MG63 (cell line): Measurements from ENCODE around the gene CASZ1. TPM values are rescaled to one million over a fixed set of nuclear protein-coding genes. Genes with fewer than 3 reads are reported as not detected.

Experiments used
- DNase-seq: peaks from one replicate; pipeline ENCODE4 v3.0.0-alpha.2; 2020
- H3K27me3 ChIP-seq: fragments of 250-450 bp; sonication (Bioruptor Pico); 2 replicates; pipeline ENCODE4 v1.5.1; 2020; ENCODE audit warnings: mild to moderate bottlenecking, moderate library complexity
- H3K36me3 ChIP-seq: fragments of 250-450 bp; sonication (Bioruptor Pico); 2 replicates; pipeline ENCODE4 v1.5.1; 2020; ENCODE audit warnings: mild to moderate bottlenecking, moderate library complexity
- H3K4me3 ChIP-seq: fragments of 250-450 bp; sonication (Bioruptor Pico); 2 replicates; pipeline ENCODE4 v1.5.1; 2020; ENCODE audit warnings: mild to moderate bottlenecking, moderate library complexity
- H3K9me3 ChIP-seq: fragments of 250-450 bp; sonication (Bioruptor Pico); 2 replicates; pipeline ENCODE4 v1.5.1; 2020; ENCODE audit warnings: mild to moderate bottlenecking, moderate library complexity
- total RNA-seq: library from RNA; depleted of rRNA; stranded (reverse); fragments of >200 nt; shearing (Covaris generic); gene quantifications from 2 replicates; pipeline ENCODE4 v1.2.3, GENCODE V29; 2014; ENCODE audit warnings: low replicate concordance

CASZ1 gene
- total RNA-seq, 1 experiment from 2014 or later: 1.1 TPM

DNA sequence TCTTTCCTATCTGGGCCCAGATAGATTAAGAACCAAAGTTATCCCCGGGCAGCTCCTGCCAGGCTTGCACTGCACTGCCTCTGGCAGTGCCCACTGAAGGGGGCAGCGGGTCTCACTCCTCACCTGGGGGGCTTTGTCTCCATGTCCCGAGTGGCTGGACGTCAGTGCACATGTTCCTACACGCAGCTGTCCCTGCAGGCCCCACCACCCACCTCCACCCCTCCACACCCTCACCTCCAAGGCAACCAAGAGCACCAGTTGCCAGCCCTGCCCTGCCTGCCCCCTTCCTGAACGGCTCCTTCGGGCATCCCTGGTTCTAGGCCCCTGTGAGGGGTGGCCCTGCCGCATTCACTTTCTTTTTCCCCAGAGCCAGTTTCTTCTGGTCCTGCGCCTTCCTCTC is 174.5 kb downstream of the CASZ1 start:
- no peak overlapping the region for H3K4me3 ChIP-seq
- H3K9me3 ChIP-seq: no peaks in the 10 kb centered on the region
- no peaks in the 10 kb centered on the region for H3K36me3 ChIP-seq
- no peak for DNase-seq
- no peaks in the 10 kb centered on the region for H3K27me3 ChIP-seq

DNA sequence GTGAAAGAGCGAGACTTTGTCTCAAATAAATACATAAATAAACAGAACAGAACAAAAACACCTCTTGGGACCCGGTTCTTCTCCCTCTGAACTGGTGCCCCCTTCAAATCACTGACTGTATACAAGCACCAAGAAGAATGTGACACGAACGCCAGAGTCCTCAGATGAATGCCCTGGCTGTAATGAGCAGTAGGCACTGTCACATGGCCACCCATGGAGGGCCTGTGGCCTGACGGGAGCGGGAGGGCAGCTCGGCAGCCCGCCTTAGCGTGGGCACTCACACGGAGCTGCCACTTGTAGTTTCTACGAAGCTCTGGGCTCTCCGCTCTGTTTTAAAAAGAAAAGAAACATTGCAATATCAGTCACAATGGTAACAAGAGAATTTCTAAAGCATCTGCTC is 175.7 kb downstream of the CASZ1 start:
- no peaks in the 10 kb centered on the region for H3K27me3 ChIP-seq
- DNase-seq: no peak
- no peaks in the 10 kb centered on the region for H3K36me3 ChIP-seq
- no peaks in the 10 kb centered on the region for H3K9me3 ChIP-seq
- no peak overlapping the region for H3K4me3 ChIP-seq

DNA sequence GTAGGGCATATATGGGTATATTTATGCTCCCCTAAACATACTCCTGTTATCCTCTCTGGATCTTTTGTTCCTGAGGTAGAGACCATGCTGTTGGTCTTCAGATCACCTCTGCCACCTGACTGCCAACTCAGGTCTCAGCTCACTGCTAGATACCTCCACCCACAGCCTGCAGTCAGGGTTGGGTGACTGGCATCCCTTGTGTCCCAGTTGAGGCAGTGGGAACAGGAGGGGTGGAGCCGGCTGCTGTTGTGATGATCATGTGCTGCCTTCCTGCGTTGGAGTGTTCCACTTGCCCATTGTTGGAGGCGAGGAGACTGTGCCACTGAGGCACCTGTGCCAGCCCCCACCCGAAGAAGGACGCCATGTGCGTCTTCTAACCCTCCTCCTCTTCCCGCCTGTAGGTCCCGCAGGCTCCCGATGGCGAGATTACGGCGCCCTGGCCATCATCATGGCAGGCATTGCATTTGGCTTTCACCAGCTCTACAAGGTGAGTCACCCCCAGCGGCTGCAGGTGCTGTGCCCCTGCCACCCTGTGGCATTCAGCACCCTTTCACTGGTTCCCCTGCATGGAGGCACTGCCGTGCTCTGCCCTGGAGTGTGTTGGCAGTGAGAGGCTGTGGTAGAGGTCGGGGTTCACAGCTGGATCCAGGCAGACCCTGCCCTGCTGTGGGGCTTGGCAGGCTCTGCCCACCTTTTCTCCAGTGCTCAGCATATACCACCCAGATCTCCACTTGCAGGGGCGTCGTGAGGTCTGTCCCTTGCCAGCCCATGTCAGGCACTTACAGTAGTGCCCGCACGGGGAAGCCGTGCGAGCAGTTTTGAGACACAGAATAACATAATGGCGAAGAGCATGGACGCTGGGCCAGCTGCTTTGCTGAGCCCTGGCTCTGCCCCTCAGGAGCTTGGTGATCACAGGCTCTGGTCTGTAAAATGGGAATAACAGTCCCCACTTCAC is 178.2 kb downstream of the CASZ1 start:
- H3K36me3 ChIP-seq: no peaks in the 10 kb centered on the region
- no peak overlapping the region for H3K4me3 ChIP-seq
- no peaks in the 10 kb centered on the region for H3K9me3 ChIP-seq
- no peaks in the 10 kb centered on the region for H3K27me3 ChIP-seq
- DNase-seq: no peak

DNA sequence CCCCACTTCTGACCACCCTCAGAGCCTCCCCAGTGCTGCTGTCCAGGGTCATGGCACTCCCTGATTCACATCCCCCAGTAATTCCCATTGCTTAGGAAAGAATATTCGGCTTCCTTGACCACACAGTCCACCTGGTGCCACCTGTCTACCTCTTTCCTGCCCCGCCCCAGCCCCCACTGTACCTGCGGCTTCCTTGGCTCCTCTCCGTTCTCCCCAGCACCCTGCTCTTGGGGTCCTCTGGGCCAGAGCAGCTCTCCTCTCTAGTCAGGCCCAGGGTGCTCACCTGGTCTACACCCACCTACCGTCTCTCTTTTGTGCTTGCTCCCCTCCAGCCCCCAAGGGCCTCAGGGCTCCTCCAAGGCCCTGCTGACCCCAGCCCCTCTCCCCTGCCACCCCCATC is 179.1 kb downstream of the CASZ1 start:
- no peak for DNase-seq
- Histone ChIP-seq H3K27me3 (no peaks in the 10 kb centered on the region), H3K9me3 (no peaks in the 10 kb centered on the region), H3K36me3 (peaks cover 5% of the 10 kb centered on the region; the same call in 1 of the 2 replicates), H3K4me3 (no peak overlapping the region)

DNA sequence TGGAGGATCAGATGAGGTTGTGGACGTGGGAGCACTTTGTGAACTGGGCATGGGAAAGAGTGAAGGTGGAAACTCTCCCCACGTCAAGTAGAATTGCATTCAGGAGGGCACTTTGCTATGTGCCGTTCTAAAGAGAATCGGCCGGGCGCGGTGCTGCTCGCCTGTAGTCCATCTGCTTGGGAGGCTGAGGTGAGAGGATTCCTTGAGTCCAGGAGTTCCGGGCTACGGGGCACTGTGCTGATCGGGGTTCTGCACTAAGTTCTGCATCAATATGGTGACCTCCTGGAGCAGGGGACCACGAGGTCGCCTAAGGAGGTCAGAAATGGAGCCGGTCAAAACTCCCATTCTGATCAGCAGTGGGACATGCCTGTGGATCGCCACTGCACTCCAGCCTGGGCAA is 179.8 kb downstream of the CASZ1 start:
- Histone ChIP-seq H3K27me3 (no peaks in the 10 kb centered on the region), H3K9me3 (no peaks in the 10 kb centered on the region), H3K4me3 (no peak overlapping the region), H3K36me3 (peaks cover 5% of the 10 kb centered on the region; the same call in 1 of the 2 replicates)
- DNase-seq: no peak

DNA sequence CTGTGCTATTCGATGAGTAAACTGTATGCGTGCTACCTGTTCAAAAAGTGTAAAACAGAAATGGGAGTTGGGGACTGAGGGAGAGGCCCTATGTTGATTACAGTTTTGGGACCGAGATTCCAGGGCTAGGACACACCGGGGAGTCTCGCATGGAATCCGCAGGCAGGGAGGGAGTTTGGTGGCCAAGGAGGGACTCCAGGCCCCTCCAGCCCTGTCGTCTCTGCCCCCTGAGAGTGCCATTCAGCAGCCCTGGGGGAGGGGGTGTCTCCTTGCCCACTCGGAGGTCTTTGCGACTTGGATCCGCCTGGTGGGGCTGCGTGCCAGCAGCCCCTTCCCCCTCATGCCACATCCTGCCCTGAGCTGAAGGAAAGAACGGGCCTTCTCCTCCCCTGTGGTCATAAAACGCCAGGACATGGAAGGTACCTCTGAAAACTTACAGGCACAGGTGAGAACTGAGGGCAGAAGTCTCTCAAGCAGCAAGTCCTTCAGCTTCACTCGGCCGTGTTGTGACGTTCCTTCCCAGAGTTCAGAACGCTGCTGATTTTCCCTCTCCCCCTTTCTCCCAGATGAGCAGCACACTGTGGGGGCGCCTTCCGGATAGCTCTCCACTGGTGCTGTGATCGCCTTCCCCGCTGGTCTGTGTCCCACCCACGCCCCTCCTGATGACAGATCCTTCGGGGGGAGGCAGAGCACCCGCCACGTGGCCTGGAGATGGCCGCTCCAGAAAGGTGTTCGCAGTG is 180.3 kb downstream of the CASZ1 start:
- Histone ChIP-seq H3K9me3 (no peaks in the 10 kb centered on the region), H3K4me3 (no peak overlapping the region), H3K27me3 (no peaks in the 10 kb centered on the region), H3K36me3 (peaks cover 5% of the 10 kb centered on the region; the same call in 1 of the 2 replicates)
- no peak for DNase-seq

DNA sequence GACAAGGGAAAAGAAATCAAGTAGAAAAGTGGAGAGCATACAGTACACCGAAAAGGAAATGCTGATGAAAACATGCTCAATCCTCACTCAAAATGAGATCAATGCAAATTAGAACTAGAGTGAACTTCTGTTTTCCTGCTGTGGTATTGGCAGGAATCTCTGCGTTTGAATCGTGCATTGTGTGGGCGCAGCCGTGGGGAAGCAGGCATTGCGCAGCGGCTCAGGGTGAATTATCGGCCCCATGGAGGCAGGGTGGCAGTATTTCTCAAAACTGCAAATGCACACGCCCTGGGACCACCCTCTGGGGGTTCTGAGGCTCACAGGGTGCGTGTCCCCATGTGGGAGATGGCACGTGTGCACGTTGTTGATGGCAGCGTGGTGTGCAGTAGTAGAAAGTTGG is 181.1 kb downstream of the CASZ1 start:
- H3K4me3 ChIP-seq: no peak overlapping the region
- H3K27me3 ChIP-seq: no peaks in the 10 kb centered on the region
- no peaks in the 10 kb centered on the region for H3K9me3 ChIP-seq
- no peak for DNase-seq
- peaks cover 5% of the 10 kb centered on the region; the same call in 1 of the 2 replicates for H3K36me3 ChIP-seq

DNA sequence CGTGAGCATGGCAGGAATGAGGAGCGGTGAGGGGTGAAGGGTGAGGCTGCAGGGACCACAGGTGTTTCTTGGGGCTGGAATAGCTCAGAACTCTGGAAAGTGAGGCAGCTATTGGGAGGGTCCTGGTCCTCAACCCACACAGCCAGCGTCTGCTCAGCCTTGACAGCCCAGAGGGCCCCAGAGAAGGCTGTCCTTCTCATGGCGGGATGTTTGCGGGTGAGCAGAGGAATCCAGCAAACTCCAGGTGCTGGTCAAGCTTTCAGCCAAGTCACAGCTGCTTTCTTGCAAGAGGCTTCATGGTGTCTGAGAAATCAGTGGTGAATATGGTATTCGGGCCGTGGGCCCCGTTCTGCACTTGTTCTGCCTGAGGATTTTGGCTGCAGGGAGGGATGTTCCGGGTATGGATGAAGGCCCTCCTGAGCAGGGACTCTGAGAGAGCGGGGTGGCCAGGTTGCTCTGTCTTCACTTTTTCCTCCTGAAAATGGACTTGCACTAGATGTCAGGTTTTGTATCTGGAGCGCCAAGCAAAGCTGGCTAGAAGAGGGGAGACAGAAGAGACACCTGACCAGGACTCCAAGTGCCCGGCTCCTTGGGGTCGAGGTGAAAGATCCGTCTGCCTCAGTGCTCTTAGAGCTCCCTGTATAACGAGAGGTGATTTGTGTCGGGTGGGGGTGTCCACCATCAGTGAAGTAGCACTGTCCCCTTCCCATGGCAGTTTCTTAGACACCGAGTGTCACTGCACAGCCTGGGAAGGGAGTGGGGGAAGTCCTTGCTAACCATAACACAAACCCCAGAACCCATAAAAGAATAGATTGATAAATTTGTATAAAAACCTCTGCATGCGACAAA is 181.8 kb downstream of the CASZ1 start:
- no peaks in the 10 kb centered on the region for H3K9me3 ChIP-seq
- peaks cover 5% of the 10 kb centered on the region; the same call in 1 of the 2 replicates for H3K36me3 ChIP-seq
- no peaks in the 10 kb centered on the region for H3K27me3 ChIP-seq
- DNase-seq: no peak
- no peak overlapping the region for H3K4me3 ChIP-seq

DNA sequence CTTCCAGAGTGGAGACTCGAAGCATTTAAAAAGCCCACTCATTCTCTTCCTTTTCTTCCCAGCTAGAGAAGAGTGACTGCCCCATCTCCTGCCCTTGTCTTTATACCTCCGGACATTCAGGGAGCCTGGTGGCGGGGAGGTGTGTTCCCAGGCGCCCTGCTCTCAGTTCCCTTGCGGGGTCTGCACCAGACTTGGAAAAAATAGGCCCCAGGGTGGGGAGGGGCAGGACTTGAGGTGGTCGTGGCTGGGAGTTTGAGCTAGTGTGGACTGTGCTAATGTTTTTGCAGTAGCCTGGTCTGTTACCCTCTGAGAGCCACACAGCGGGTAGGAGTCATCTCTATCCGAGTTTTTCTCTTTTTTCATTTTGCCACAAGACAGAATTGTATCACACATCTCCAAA is 182.6 kb downstream of the CASZ1 start:
- Histone ChIP-seq H3K9me3 (no peaks in the 10 kb centered on the region), H3K27me3 (no peaks in the 10 kb centered on the region), H3K4me3 (no peak overlapping the region), H3K36me3 (peaks cover 9% of the 10 kb centered on the region)
- DNase-seq: no peak

DNA sequence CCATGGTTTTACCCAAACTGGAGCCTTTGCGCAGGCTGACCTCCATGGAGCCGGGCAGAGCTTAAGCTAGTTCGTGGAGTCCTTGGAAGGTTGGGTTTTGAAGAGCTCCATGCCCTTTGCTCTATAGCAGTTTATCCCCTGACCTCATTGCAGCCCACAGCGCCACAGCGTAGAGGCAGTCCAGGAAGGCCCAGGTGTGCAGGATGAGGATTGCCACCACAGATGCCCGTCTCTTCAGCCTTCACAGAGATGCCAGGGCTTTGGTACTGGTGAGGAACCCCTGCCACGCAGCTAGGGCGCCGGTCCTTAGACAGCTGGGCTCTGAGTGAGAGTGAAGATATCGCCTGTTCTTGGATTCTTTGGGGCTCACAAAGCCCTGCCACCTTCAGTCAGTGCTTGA is 183.1 kb downstream of the CASZ1 start:
- H3K9me3 ChIP-seq: no peaks in the 10 kb centered on the region
- peaks cover 9% of the 10 kb centered on the region for H3K36me3 ChIP-seq
- no peak for DNase-seq
- no peak overlapping the region for H3K4me3 ChIP-seq
- H3K27me3 ChIP-seq: no peaks in the 10 kb centered on the region

DNA sequence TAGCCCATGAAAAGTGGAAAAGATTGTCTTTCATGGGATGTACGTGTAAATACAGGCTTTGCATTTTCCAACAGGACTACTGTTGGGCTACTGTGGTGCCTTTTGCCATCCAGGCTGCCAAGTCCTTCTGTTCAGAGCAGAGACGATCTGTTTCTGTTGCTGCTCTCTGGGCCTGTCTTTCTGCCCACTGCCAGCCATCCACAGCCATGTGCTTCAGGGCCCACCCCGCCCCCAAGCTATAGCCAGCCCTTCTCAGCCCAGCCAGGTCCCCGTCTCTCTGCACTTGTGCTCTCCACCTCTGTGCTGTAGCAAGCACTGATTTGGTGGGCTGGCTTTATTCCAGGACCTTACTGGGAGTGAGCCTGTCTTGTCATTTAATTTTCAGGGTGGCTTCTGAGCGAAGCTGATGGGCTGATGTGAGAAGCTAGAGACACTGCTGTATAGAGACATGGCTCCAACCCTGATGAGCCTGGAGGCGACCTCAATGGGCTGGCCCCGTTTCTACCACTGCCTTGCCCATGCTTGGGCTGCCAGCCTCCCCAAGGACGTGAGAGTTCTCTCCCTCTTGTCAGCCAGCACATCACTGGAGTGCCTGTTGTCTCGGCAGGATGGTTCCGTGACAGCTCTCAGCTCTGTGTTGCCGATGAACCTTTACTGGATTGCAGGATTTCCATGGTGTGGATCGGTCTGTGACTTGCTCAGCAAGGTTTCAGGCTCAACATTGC is 183.8 kb downstream of the CASZ1 start:
- Histone ChIP-seq H3K4me3 (no peak overlapping the region), H3K36me3 (peaks cover 9% of the 10 kb centered on the region), H3K27me3 (no peaks in the 10 kb centered on the region), H3K9me3 (no peaks in the 10 kb centered on the region)
- no peak for DNase-seq

DNA sequence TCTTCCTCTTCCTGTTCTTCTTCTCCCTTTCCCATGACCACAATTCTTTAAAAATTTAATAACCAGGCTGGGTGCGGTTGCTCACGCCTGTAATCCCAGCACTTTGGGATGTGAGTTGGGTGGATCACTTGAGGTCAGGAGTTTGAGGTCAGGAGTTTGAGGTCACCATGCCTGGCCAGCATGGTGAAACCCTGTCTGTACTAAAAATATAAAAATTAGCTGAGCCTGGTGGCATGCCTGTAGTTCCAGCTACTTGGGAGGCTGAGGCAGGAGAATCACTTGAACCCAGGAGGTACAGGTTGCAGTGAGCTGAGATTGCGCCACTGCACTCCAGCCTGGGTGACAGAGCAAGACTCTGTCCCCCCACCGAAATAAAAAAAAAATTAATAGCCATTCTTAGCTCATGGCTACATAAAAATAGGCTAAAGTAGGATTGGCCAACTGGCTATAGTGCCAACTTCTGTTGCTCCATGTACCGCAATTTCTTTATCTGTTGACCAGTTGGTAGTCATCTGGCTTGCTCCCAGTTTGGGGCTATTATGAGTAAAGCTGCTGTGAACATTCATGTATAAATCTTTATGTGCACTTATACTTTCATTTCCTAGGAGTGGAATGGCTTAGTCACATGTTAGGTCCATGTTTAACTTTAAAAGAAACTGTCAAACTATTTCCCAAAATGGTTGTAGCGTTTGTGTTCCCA is 185.4 kb downstream of the CASZ1 start:
- Histone ChIP-seq H3K9me3 (no peaks in the 10 kb centered on the region), H3K4me3 (no peak overlapping the region), H3K27me3 (no peaks in the 10 kb centered on the region), H3K36me3 (peaks cover 9% of the 10 kb centered on the region)
- DNase-seq: peak; percentile 86

DNA sequence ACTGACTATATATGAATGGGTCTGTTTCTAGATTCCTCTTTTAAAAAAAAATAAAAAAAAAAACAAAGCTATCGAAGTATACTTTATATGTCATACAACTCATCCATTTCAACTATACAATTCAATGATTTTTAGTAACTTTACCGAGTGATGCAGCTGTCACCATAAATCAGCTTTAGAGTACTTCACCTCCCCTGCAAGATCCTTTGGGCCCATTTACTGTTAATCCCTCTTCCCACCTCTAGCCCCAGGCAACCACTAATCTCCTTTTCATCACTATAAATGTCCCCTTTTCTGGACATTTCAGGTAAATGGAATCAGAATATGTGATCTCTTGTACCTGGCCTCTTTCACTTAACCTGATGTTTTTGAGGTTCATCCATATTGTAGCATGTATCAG is 187.8 kb downstream of the CASZ1 start:
- H3K27me3 ChIP-seq: no peaks in the 10 kb centered on the region
- H3K9me3 ChIP-seq: no peaks in the 10 kb centered on the region
- H3K36me3 ChIP-seq: peaks cover 9% of the 10 kb centered on the region
- DNase-seq: no peak
- no peak overlapping the region for H3K4me3 ChIP-seq

DNA sequence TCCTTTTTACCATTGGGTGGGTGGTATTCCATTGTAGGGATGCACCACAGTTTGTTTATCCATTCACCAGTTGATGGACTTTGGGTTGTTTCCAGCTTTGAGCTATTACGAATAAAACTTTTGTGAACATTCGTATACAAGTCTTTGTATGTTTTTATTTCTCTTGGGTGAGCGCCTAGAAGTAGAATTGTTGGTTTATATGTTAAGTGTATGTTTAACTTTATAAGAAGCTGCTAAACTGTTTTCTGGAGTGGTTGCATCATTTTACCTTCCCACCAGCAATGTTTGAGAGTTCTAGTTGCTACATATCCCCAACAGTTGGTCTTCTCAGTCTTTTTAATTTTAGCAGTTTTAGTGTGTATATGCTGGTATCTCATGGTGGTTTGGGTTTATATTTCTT is 189.2 kb downstream of the CASZ1 start:
- DNase-seq: no peak
- no peaks in the 10 kb centered on the region for H3K9me3 ChIP-seq
- H3K4me3 ChIP-seq: no peak overlapping the region
- no peaks in the 10 kb centered on the region for H3K27me3 ChIP-seq
- H3K36me3 ChIP-seq: peaks cover 4% of the 10 kb centered on the region

DNA sequence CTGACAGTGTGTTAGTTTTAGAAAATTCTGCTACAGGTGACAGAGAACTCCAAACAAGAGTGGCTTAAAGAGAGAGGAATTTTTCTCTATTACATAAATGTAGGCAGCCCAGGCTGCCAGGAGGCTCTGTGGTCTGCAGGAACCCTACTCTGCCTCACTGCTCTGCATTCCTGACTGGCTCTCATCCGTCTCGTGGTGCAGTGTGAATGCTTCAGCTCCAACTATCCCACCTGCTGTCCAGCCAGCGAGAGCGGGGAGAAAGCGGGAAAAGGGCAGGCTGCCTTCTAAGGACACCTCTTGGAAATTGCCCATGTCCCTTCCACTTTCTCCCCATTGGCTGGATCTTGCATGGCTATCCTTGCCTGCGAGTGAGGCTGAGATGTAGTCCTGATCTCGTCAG is 190.4 kb downstream of the CASZ1 start:
- DNase-seq: no peak

DNA sequence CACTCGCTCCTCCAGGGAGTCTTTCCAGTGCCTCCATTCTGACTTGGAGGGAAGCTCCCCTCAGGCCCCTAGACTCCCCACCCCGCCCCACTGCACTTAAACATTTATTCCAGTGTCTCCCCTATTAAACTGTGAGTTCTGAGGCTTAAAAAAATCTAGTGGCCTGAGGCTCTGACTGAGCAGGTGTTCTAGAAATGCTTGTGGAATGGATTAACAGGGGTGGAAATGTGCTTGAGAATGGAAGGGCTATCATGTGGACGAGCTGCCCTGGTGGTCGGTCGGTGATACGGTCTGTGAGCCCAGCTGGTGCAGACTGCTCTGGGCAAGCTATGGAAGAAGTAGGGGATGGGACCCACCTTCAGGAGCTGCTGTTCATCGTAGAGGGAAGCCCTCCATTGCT is 191.5 kb downstream of the CASZ1 start:
- H3K4me3 ChIP-seq: no peak overlapping the region
- peaks cover 10% of the 10 kb centered on the region for H3K36me3 ChIP-seq
- DNase-seq: no peak
- H3K9me3 ChIP-seq: no peaks in the 10 kb centered on the region
- H3K27me3 ChIP-seq: no peaks in the 10 kb centered on the region

More for the DNA sequence above, 190.4 kb downstream of the CASZ1 start:
- Histone ChIP-seq H3K9me3 (no peaks in the 10 kb centered on the region), H3K27me3 (no peaks in the 10 kb centered on the region), H3K36me3 (peaks cover 10% of the 10 kb centered on the region), H3K4me3 (no peak overlapping the region)
